ENCODE results near the gene SMARCC1.

Gene SMARCC1

GRCh38 chr3:47641739-47642138, 140.0 kb downstream of the SMARCC1 start:
- ATAC-seq (no peak), DNase-seq (ENCODE audit: low spot score in 2 of 2) (no peak)
- no peaks in the 10 kb centered on the region for H3K9me3 Mint-ChIP-seq
- no peaks in the 10 kb centered on the region for H3K4me1 Mint-ChIP-seq
- H3K36me3 Mint-ChIP-seq: peaks cover 82% of the 10 kb centered on the region
- H3K27ac Mint-ChIP-seq: no peak overlapping the region
- no peak overlapping the region for H3K4me3 Mint-ChIP-seq

GRCh38 chr3:47636921-47637320, 144.8 kb downstream of the SMARCC1 start:
- DNase-seq (ENCODE audit: low spot score in 2 of 2) (no peak), ATAC-seq (no peak)
- H3K4me1 Mint-ChIP-seq: no peaks in the 10 kb centered on the region
- H3K4me3 Mint-ChIP-seq: no peak overlapping the region
- peak overlapping the region; percentile 52 for H3K27ac Mint-ChIP-seq
- H3K36me3 Mint-ChIP-seq: peaks cover 95% of the 10 kb centered on the region
- H3K9me3 Mint-ChIP-seq: no peaks in the 10 kb centered on the region

- Mint-ChIP-seq H3K4me1 (no peaks in the 10 kb centered on the region), H3K9me3 (no peaks in the 10 kb centered on the region), H3K4me3 (no peak overlapping the region), H3K27ac (no peak overlapping the region), H3K36me3 (peaks cover 95% of the 10 kb centered on the region)
- ATAC-seq (no peak), DNase-seq (ENCODE audit: low spot score in 2 of 2) (no peak)
These were observed 145.5 kb downstream of the SMARCC1 start for GRCh38 chr3:47636225-47636624.

- ATAC-seq: no peak
- Mint-ChIP-seq H3K27ac (peak overlapping the region; percentile 1), H3K4me1 (no peaks in the 10 kb centered on the region), H3K4me3 (no peak overlapping the region), H3K9me3 (no peaks in the 10 kb centered on the region), H3K36me3 (peaks cover 95% of the 10 kb centered on the region)
- no peak for DNase-seq (ENCODE audit: low spot score in 2 of 2)
These were observed 146.2 kb downstream of the SMARCC1 start for GRCh38 chr3:47635536-47635935.

GRCh38 chr3:47634996-47635395, 146.7 kb downstream of the SMARCC1 start:
- H3K4me1 Mint-ChIP-seq: no peaks in the 10 kb centered on the region
- H3K4me3 Mint-ChIP-seq: no peak overlapping the region
- H3K27ac Mint-ChIP-seq: peak overlapping the region; percentile 1
- no peaks in the 10 kb centered on the region for H3K9me3 Mint-ChIP-seq
- ATAC-seq (no peak), DNase-seq (ENCODE audit: low spot score in 2 of 2) (no peak)
- H3K36me3 Mint-ChIP-seq: peaks cover 95% of the 10 kb centered on the region

- no peaks in the 10 kb centered on the region for H3K9me3 Mint-ChIP-seq
- H3K4me1 Mint-ChIP-seq: no peaks in the 10 kb centered on the region
- no peak overlapping the region for H3K4me3 Mint-ChIP-seq
- ATAC-seq (no peak), DNase-seq (ENCODE audit: low spot score in 2 of 2) (no peak)
- peak overlapping the region; percentile 27 for H3K27ac Mint-ChIP-seq
- peaks cover 100% of the 10 kb centered on the region for H3K36me3 Mint-ChIP-seq
These were observed 150.9 kb downstream of the SMARCC1 start for GRCh38 chr3:47630810-47631209.

- no peak for DNase-seq (ENCODE audit: low spot score in 2 of 2)
- no peaks in the 10 kb centered on the region for H3K4me1 Mint-ChIP-seq
- H3K9me3 Mint-ChIP-seq: no peaks in the 10 kb centered on the region
- peaks cover 100% of the 10 kb centered on the region for H3K36me3 Mint-ChIP-seq
- no peak for ATAC-seq
- H3K27ac Mint-ChIP-seq: peak overlapping the region; percentile 27
- H3K4me3 Mint-ChIP-seq: no peak overlapping the region
These were observed 151.9 kb downstream of the SMARCC1 start for GRCh38 chr3:47629770-47630169.

- ATAC-seq (no peak), DNase-seq (ENCODE audit: low spot score in 2 of 2) (no peak)
- no peaks in the 10 kb centered on the region for H3K4me1 Mint-ChIP-seq
- H3K27ac Mint-ChIP-seq: peak overlapping the region; percentile 20
- peaks cover 100% of the 10 kb centered on the region for H3K36me3 Mint-ChIP-seq
- no peaks in the 10 kb centered on the region for H3K9me3 Mint-ChIP-seq
- no peak overlapping the region for H3K4me3 Mint-ChIP-seq
These were observed 153.3 kb downstream of the SMARCC1 start for GRCh38 chr3:47628426-47628825.

GRCh38 chr3:47622671-47623461, 158.8 kb downstream of the SMARCC1 start:
- H3K27ac Mint-ChIP-seq: peak overlapping the region; percentile 69
- no peak overlapping the region for H3K4me3 Mint-ChIP-seq
- DNase-seq (ENCODE audit: low spot score in 2 of 2) (no peak), ATAC-seq (no peak)
- H3K4me1 Mint-ChIP-seq: no peaks in the 10 kb centered on the region
- no peaks in the 10 kb centered on the region for H3K9me3 Mint-ChIP-seq
- H3K36me3 Mint-ChIP-seq: peaks cover 100% of the 10 kb centered on the region

- DNase-seq (ENCODE audit: low spot score in 2 of 2) (no peak), ATAC-seq (no peak)
- Mint-ChIP-seq H3K27ac (peak overlapping the region; percentile 56), H3K4me1 (no peaks in the 10 kb centered on the region), H3K36me3 (peaks cover 63% of the 10 kb centered on the region), H3K4me3 (no peak overlapping the region), H3K9me3 (no peaks in the 10 kb centered on the region)
These were observed 164.3 kb downstream of the SMARCC1 start for GRCh38 chr3:47617086-47618010.

- no peak for DNase-seq (ENCODE audit: low spot score in 2 of 2)
These were observed 166.9 kb downstream of the SMARCC1 start for GRCh38 chr3:47614788-47615187.

GRCh38 chr3:47613722-47614121, 168.0 kb downstream of the SMARCC1 start:
- Mint-ChIP-seq H3K27ac (no peak overlapping the region), H3K36me3 (peaks cover 53% of the 10 kb centered on the region), H3K4me3 (no peak overlapping the region), H3K9me3 (no peaks in the 10 kb centered on the region), H3K4me1 (no peaks in the 10 kb centered on the region)
- ATAC-seq (no peak), DNase-seq (ENCODE audit: low spot score in 2 of 2) (no peak)

More at GRCh38 chr3:47614788-47615187, 166.9 kb downstream of the SMARCC1 start:
- H3K4me3 Mint-ChIP-seq: no peak overlapping the region
- peaks cover 53% of the 10 kb centered on the region for H3K36me3 Mint-ChIP-seq
- no peaks in the 10 kb centered on the region for H3K4me1 Mint-ChIP-seq
- peak; percentile 57 for ATAC-seq
- no peaks in the 10 kb centered on the region for H3K9me3 Mint-ChIP-seq
- H3K27ac Mint-ChIP-seq: no peak overlapping the region

GRCh38 chr3:47612879-47613278, 168.8 kb downstream of the SMARCC1 start:
- peaks cover 53% of the 10 kb centered on the region for H3K36me3 Mint-ChIP-seq
- H3K27ac Mint-ChIP-seq: no peak overlapping the region
- no peak overlapping the region for H3K4me3 Mint-ChIP-seq
- DNase-seq (ENCODE audit: low spot score in 2 of 2) (no peak), ATAC-seq (no peak)
- no peaks in the 10 kb centered on the region for H3K9me3 Mint-ChIP-seq
- H3K4me1 Mint-ChIP-seq: no peaks in the 10 kb centered on the region

- peaks cover 53% of the 10 kb centered on the region for H3K36me3 Mint-ChIP-seq
- no peaks in the 10 kb centered on the region for H3K4me1 Mint-ChIP-seq
- ATAC-seq (no peak), DNase-seq (ENCODE audit: low spot score in 2 of 2) (no peak)
- peak overlapping the region; percentile 29 for H3K27ac Mint-ChIP-seq
- H3K9me3 Mint-ChIP-seq: no peaks in the 10 kb centered on the region
- no peak overlapping the region for H3K4me3 Mint-ChIP-seq
These were observed 169.5 kb downstream of the SMARCC1 start for GRCh38 chr3:47612178-47612577.

- no peaks in the 10 kb centered on the region for H3K4me1 Mint-ChIP-seq
- DNase-seq (ENCODE audit: low spot score in 2 of 2) (no peak), ATAC-seq (no peak)
- no peaks in the 10 kb centered on the region for H3K9me3 Mint-ChIP-seq
- peak overlapping the region; percentile 29 for H3K27ac Mint-ChIP-seq
- H3K36me3 Mint-ChIP-seq: peaks cover 53% of the 10 kb centered on the region
- no peak overlapping the region for H3K4me3 Mint-ChIP-seq
These were observed 170.1 kb downstream of the SMARCC1 start for GRCh38 chr3:47611576-47611975.
